Adipocyte (in vitro differentiated cells): Measurements from ENCODE around the gene PLA2R1.

ENCODE experiments used
- DNase-seq: peaks from one replicate; pipeline ENCODE4 v3.0.0-alpha.2; 2015; ENCODE audit warnings: low read depth
- H3K27me3 ChIP-seq: replicated peaks from 2 replicates; pipeline ENCODE4 v1.7.0; 2013; ENCODE audit warnings: mild to moderate bottlenecking, low read length, moderate library complexity; ENCODE audit not compliant: control insufficient read depth, insufficient read depth
- H3K36me3 ChIP-seq: 2 replicates; pipeline ENCODE4 v1.7.0; 2013; ENCODE audit warnings: low read length, mild to moderate bottlenecking, moderate library complexity; ENCODE audit not compliant: control insufficient read depth, insufficient read depth, severe bottlenecking
- H3K4me1 ChIP-seq: 2 replicates; pipeline ENCODE4 v1.7.0; 2013; ENCODE audit warnings: mild to moderate bottlenecking, low read length, moderate library complexity; ENCODE audit not compliant: control insufficient read depth, insufficient read depth
- H3K4me3 ChIP-seq: 2 replicates; pipeline ENCODE4 v1.7.0; 2013; ENCODE audit warnings: mild to moderate bottlenecking, low read length, moderate library complexity
- H3K9ac ChIP-seq: 2 replicates; pipeline ENCODE4 v1.7.0; 2013; ENCODE audit warnings: mild to moderate bottlenecking, low read length, moderate library complexity
- H3K9me3 ChIP-seq: 2 replicates; pipeline ENCODE4 v1.7.0; 2013; ENCODE audit warnings: mild to moderate bottlenecking, low read length, moderate library complexity; ENCODE audit not compliant: control insufficient read depth

The PLA2R1 gene

DNA sequence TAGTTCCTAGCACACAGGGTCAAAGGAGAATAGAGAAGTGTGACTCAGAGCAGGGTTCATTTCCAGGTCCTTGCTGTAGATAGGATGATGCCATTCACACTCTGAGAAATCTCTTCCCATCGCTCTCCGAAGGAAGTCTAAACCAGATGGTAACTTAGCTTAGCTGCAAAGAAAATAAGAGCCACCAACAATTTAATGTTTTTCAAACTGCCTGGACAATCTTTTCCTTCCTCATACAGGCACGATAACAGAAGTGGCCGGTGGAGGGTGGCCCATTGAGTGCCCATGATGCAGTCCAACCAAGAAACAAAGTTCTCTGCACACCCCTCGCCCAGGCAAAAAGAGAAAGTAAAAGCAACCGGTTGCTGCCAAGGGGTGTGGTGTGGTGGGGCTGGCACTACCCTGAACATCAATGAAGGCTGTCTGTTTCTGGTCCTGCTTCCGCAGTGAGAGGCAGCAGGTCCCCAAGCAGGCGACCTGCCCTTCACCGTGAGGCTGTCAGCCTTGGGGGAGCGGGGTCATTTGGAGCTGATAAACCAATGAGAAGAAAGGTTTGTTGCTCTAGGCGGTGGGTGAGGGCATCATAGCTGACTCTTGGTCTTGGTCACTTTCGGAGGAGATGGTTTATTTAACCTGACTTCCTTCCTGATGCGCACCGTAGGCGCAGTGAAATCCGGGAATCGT lies 158.8 kb downstream of the PLA2R1 start:
- H3K9me3 ChIP-seq, result no peaks in the 10 kb centered on the region
- H3K36me3 ChIP-seq, result no peaks in the 10 kb centered on the region
- H3K4me1 ChIP-seq, result peaks cover 16% of the 10 kb centered on the region
- H3K9ac ChIP-seq, result no peak overlapping the region
- peaks cover 30% of the 10 kb centered on the region for H3K27me3 ChIP-seq
- H3K4me3 ChIP-seq, result peak overlapping the region; percentile 66
- DNase-seq, result peak; percentile 56

DNA sequence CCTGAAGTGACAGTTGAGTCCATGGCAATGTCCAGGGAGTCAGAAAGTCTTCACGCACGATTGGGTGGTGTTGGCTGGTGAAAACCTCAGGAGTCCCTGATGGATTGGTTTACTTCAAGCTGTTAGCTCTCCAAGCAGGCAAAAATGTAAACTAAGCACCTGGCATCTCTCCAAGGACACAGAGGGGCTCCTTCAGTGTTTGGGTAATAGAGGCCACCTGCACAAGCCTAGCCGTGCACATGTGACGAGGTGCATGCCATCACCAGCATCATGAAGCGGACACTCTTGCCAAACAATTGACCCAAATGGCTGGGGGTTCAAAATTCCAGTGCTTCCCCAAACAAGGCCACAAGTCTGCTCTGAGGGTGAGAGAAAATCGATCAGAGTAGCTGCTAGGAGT lies 159.7 kb downstream of the PLA2R1 start:
- H3K4me1 ChIP-seq, result peaks cover 16% of the 10 kb centered on the region
- DNase-seq, result no peak
- H3K27me3 ChIP-seq, result peaks cover 25% of the 10 kb centered on the region
- H3K4me3 ChIP-seq, result no peak overlapping the region
- H3K36me3 ChIP-seq, result no peaks in the 10 kb centered on the region
- H3K9ac ChIP-seq, result no peak overlapping the region
- no peaks in the 10 kb centered on the region for H3K9me3 ChIP-seq

DNA sequence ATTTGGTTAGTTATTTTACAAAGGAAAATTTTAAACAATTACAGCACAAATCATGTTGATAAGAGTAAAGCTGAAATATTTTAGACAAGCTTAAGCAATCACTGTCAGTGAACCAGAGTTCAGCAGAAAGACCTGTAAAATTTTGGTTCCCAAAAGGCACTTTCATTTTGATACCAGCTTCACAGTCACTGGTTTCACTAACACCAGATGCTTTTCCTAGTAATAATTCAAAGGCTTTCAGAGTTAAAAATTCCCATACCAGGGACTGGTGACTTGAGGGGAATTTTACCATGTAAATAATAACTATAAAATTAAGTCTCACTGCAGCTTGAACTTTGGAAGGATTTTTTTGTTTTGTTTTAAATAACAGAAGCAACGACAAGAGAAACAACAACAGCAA lies 162.1 kb downstream of the PLA2R1 start:
- H3K27me3 ChIP-seq, result peaks cover 14% of the 10 kb centered on the region
- no peak overlapping the region for H3K9ac ChIP-seq
- H3K4me3 ChIP-seq, result no peak overlapping the region
- peaks cover 16% of the 10 kb centered on the region for H3K4me1 ChIP-seq
- DNase-seq, result no peak
- H3K36me3 ChIP-seq, result no peaks in the 10 kb centered on the region
- no peaks in the 10 kb centered on the region for H3K9me3 ChIP-seq

DNA sequence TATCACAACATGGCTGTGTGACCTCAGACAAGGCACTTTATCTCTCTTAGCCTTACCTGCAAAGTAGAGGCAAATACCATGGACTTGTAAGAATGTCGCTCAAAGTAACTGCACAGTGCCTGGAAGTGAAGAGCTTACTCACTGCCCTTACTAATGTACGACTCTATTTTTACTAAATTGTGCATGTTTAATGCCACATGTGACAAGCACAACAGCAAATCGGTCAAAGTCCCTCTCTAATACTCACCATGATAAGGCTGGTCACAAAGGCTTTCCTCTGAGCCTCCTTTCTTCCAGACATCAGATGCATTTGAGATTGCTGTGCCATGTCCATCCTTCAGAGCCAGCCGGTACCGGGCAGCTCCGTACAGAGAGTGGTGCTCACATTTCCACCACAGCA lies 164.0 kb downstream of the PLA2R1 start:
- H3K4me3 ChIP-seq, result no peak overlapping the region
- peaks cover 12% of the 10 kb centered on the region for H3K4me1 ChIP-seq
- no peak overlapping the region for H3K9ac ChIP-seq
- no peaks in the 10 kb centered on the region for H3K9me3 ChIP-seq
- H3K27me3 ChIP-seq, result no peaks in the 10 kb centered on the region
- no peaks in the 10 kb centered on the region for H3K36me3 ChIP-seq
- no peak for DNase-seq

- DNase-seq, result no peak
- Histone ChIP-seq H3K9ac (no peak overlapping the region), H3K9me3 (no peaks in the 10 kb centered on the region), H3K4me3 (no peak overlapping the region), H3K36me3 (no peaks in the 10 kb centered on the region), H3K27me3 (no peaks in the 10 kb centered on the region), H3K4me1 (peaks cover 14% of the 10 kb centered on the region)
These were observed 164.7 kb downstream of the PLA2R1 start for GRCh38 chr2:159897720-159898119.

DNA sequence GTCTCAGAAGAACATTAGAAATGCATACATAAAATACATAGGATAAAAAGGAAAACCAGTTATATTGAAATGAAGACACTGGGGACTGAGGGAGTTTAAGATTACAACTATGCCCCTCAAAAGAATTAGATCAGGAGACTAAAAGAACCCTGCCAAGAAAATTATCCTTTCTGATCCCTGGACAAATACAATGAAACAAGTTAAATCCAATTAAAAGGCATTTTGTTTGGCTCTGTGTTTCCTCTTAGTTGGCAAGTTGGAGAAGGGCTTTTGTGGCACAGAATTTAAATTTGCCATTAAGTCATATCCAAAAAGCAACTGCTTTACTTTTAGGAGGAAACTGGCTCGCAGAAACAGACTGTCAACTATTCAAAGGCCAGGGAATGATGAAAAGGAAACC lies 165.3 kb downstream of the PLA2R1 start:
- Histone ChIP-seq H3K4me1 (peaks cover 20% of the 10 kb centered on the region), H3K4me3 (no peak overlapping the region), H3K36me3 (no peaks in the 10 kb centered on the region), H3K9ac (no peak overlapping the region), H3K27me3 (no peaks in the 10 kb centered on the region), H3K9me3 (no peaks in the 10 kb centered on the region)
- no peak for DNase-seq

DNA sequence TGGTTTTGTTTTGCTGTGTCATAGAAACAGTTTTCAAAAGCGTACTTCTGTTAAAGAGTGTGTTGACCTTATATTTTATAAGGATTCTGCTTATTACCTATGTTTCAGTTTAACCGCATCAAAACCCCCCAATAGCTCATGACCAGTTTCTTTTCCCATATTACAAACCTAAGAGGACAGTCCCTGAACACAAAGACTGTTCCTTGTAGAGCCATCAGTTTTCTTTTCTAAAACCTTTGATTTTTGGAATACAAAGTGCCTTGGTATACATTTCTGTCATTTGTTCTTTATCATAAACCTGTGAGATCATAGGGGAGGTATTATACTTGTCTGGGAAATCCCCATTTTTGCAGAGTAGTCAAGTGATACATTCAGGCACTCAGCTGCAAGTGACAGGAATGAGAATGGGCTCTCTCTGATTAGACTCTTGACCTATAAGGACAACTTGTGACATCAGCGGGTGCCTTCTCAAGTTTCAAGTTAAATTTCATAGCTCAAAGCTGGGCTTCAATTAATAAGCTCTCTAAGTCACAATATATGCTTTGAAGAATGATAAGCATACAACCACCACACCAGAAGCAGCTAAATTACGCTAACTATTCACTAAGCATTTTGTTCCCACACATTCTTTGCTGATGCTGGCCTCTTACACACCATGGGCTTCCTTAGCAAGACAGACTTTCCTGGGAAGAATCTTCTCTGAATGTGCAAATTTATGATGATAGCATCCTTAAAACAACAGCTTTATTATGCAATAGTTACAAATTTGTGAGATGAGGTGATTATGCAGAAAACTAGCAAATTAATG lies 167.0 kb downstream of the PLA2R1 start:
- Histone ChIP-seq H3K9ac (no peak overlapping the region), H3K36me3 (no peaks in the 10 kb centered on the region), H3K27me3 (no peaks in the 10 kb centered on the region), H3K9me3 (no peaks in the 10 kb centered on the region), H3K4me3 (no peak overlapping the region), H3K4me1 (peaks cover 23% of the 10 kb centered on the region)
- peak; percentile 43 for DNase-seq

DNA sequence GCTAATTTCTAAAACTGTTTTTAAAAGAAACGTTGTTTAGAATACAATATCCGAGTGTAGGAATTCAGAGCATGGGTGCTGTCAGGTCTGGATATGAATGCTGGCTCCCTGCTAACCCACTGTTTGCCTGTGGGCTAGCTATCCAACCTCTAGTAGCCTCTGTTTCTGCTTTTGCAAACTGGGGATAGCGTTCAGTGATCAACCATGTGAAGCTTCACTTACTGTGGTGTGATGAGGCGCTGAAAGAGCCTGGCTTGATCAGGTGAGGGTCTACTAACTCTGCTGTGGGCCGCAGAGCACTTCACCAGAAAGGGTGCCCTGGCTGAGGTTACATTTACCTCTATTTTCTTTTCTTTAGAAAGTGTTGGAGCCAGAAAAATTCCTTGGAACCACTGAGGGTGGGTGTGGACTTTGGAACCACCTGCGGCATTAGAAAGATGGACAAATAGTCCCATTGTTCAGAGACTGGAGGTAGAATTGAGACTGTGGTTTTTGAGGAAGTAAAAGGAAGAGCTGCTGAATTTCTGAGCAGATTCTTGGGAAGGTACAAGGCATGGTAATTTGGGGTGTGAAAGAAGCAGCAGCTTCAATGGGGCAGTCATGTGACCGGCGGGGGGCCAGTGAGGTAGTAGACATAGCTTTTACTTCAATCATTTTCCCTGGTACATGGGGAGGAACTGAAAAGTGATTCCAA lies 168.1 kb downstream of the PLA2R1 start:
- H3K4me3 ChIP-seq, result no peak overlapping the region
- H3K9ac ChIP-seq, result no peak overlapping the region
- H3K9me3 ChIP-seq, result no peaks in the 10 kb centered on the region
- H3K36me3 ChIP-seq, result no peaks in the 10 kb centered on the region
- DNase-seq, result no peak
- peaks cover 18% of the 10 kb centered on the region for H3K4me1 ChIP-seq
- H3K27me3 ChIP-seq, result no peaks in the 10 kb centered on the region

DNA sequence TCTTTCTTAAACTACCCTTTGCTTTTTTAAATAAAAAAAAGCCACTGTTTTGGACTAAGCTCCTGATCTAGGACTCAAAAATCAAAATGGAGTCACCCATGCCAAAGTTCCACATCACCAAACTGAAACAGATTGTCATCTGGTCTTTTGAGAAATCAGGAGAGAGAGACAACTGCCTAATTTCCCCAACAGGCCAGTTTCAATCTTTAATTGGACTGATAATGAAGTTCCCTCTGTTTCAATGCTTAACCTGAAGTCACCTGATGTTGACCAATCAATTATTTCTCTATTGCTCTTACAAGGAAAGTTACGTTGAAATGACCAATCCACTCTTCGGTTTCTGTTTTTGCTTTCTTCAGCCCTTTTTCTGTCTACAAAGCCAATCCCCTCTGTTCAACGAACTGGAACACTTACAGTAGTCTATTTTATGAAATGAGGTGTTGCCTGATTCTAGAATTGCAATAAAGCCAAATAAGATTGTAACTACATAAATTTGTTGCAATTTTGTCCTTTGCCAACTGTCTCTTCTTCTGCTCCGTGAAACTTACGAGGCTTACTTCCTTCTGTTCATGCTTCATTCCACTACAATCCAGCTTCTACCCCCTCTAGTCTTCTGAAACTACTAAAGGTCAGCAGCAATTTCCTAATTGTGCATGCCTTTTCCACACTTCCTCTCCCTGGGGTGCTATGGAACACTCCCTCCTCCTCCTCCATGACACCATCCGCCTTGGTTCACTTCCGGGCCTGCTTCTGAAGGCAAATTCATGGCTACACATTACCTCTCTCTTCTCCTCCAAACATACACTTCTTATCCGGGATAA lies 169.2 kb downstream of the PLA2R1 start:
- H3K4me1 ChIP-seq, result peaks cover 18% of the 10 kb centered on the region
- no peak for DNase-seq
- H3K9ac ChIP-seq, result no peak overlapping the region
- no peaks in the 10 kb centered on the region for H3K27me3 ChIP-seq
- no peaks in the 10 kb centered on the region for H3K9me3 ChIP-seq
- no peaks in the 10 kb centered on the region for H3K36me3 ChIP-seq
- H3K4me3 ChIP-seq, result no peak overlapping the region

- Histone ChIP-seq H3K9me3 (no peaks in the 10 kb centered on the region), H3K9ac (no peak overlapping the region), H3K36me3 (no peaks in the 10 kb centered on the region), H3K27me3 (no peaks in the 10 kb centered on the region), H3K4me1 (peaks cover 18% of the 10 kb centered on the region), H3K4me3 (no peak overlapping the region)
- peak; percentile 29 for DNase-seq
These were observed 170.3 kb downstream of the PLA2R1 start for GRCh38 chr2:159891917-159892730.
